Kidney (tissue), 14 donors: ENCODE measurements around the gene MICU2. TPM values are rescaled to one million over a fixed set of nuclear protein-coding genes. Genes with fewer than 3 reads are reported as not detected.

Experiments
- DNase-seq, 5 donors: peaks; one replicate each; pipeline ENCODE4 v3.0.0-alpha.2; 2013 to 2020
- FAIRE-seq: peaks from 2 replicates; lab custom pipeline; 2012; peaks lifted over from hg19 to GRCh38; lab: Jason Lieb, UNC
- H3K27ac ChIP-seq, 2 donors: one replicate each; pipeline ENCODE4 v1.7.0; 2013; ENCODE audit warnings: low read depth in 2 of 2, low read length in 2 of 2, inconsistent platforms in 1 of 2
- H3K27me3 ChIP-seq: one replicate; pipeline ENCODE4 v1.7.1; 2013; ENCODE audit warnings: low read length, inconsistent platforms; ENCODE audit not compliant: control insufficient read depth, insufficient read depth
- H3K36me3 ChIP-seq, 3 donors: one replicate each; pipeline versions ENCODE4 v1.7.0 to v1.7.1; 2013; ENCODE audit warnings: low read length in 3 of 3, control low read depth in 1 of 3, inconsistent platforms in 1 of 3; ENCODE audit not compliant: insufficient read depth in 3 of 3, control insufficient read depth in 2 of 3
- H3K4me1 ChIP-seq, 3 donors: one replicate each; pipeline versions ENCODE4 v1.7.0 to v1.7.1; 2013; ENCODE audit warnings: low read length in 3 of 3, inconsistent platforms in 1 of 3, low read depth in 1 of 3; ENCODE audit not compliant: control insufficient read depth in 2 of 3, insufficient read depth in 2 of 3
- H3K4me3 ChIP-seq, 3 donors: one replicate each; pipeline versions ENCODE4 v1.7.0 to v1.8.1; 2013; ENCODE audit warnings: low read length in 3 of 3, control low read depth in 1 of 3, inconsistent platforms in 1 of 3
- H3K9ac ChIP-seq, 3 donors: one replicate each; pipeline versions ENCODE4 v1.7.0 to v1.7.1; 2013; ENCODE audit warnings: low read length in 3 of 3, control low read depth in 1 of 3, inconsistent platforms in 1 of 3
- H3K9me3 ChIP-seq, 3 donors: one replicate each; pipeline versions ENCODE4 v1.7.0 to v1.7.1; 2013; ENCODE audit warnings: low read length in 3 of 3, control low read depth in 1 of 3, inconsistent platforms in 1 of 3; ENCODE audit not compliant: control insufficient read depth in 2 of 3, insufficient read depth in 1 of 3
- intact Hi-C: fragments of 100-400 bp; cut with DNase I; formaldehyde crosslinking; loops from one replicate; pipeline ENCODE4 v1.11.1; 2022
- polyA plus RNA-seq: library from polyadenylated mRNA; stranded (reverse); fragments of 350-450 nt; fragmentation: Illumina TruSeq; extraction: RNeasy Lipid Tissue Mini Kit (QIAGEN cat#74804); gene quantifications from one replicate; pipeline ENCODE4 v1.2.3, GENCODE V29; 2014; ENCODE audit warnings: low read depth, low replicate concordance; ENCODE audit not compliant: insufficient read depth
- total RNA-seq: library from RNA; stranded (reverse); fragmentation: NEBNext Ultra II Directional; extraction: Animal tissue kit (Norgen Biotek cat#: 25700); gene quantifications from one replicate; pipeline ENCODE4 v1.2.1, GENCODE V29; 2021
- TF ChIP-seq, protein P1 (sequence below): IDR thresholded peaks from 3 replicates; pipeline ENCODE4 v1.5.1; 2012; ENCODE audit warnings: mild to moderate bottlenecking, moderate library complexity, borderline replicate concordance; ENCODE audit not compliant: insufficient read depth; ENCODE audit errors: extremely low read depth
- donor health status: control.
- donor health status: control.
- donor health status: control.
- donor health status: control.
- donor health status: control.
- donor health status: DM: yes; HTN: yes; CAD: no.
- donor health status: Normal renal cell carcinoma (clear cell type).

MICU2 gene
- total and polyA plus RNA-seq, 2 donors from 2014 or later = 49.0 to 86.5 TPM

DNA sequence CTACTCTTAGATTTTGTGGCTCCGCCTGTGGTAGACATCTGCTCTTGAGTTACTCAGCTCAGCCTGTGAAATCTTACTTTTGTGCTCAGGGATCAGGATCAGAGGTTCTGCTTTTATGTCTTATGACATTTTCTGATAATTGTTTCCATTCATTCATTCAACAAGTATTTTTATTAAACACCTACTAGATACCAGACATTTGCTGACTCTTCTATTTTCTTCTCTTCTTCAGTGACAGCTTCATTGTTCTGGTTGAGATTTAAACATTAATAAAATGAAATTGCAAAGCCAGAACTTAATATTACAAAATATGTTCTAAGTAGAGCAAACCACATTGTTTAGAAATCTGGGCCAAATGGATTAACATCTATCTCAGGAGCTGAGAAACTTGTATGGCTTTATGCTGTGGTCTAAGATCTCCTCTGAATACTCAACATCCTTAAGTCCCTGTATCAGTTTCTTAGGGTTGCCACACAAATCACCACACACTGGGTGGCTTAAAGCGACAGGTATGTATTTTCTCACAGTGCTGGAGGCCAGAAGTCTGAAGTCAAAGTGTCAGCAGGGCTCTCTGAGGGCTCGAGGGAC, 15.8 kb upstream of the MICU2 start:
- no peaks in the 10 kb centered on the region for H3K36me3 ChIP-seq
- DNase-seq = no peak
- no peaks in the 10 kb centered on the region for H3K9me3 ChIP-seq
- no peak overlapping the region for H3K9ac ChIP-seq
- peaks cover 5 to 7% (median 7%) of the 10 kb centered on the region in 3 donors for H3K4me1 ChIP-seq
- TF ChIP-seq, protein P1, sequence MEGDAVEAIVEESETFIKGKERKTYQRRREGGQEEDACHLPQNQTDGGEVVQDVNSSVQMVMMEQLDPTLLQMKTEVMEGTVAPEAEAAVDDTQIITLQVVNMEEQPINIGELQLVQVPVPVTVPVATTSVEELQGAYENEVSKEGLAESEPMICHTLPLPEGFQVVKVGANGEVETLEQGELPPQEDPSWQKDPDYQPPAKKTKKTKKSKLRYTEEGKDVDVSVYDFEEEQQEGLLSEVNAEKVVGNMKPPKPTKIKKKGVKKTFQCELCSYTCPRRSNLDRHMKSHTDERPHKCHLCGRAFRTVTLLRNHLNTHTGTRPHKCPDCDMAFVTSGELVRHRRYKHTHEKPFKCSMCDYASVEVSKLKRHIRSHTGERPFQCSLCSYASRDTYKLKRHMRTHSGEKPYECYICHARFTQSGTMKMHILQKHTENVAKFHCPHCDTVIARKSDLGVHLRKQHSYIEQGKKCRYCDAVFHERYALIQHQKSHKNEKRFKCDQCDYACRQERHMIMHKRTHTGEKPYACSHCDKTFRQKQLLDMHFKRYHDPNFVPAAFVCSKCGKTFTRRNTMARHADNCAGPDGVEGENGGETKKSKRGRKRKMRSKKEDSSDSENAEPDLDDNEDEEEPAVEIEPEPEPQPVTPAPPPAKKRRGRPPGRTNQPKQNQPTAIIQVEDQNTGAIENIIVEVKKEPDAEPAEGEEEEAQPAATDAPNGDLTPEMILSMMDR = no peak
- intact Hi-C loops = no loop called here
- no peaks in the 10 kb centered on the region for H3K27me3 ChIP-seq
- H3K4me3 ChIP-seq = no peak overlapping the region
- no peak overlapping the region for H3K27ac ChIP-seq
- no peak for FAIRE-seq

DNA sequence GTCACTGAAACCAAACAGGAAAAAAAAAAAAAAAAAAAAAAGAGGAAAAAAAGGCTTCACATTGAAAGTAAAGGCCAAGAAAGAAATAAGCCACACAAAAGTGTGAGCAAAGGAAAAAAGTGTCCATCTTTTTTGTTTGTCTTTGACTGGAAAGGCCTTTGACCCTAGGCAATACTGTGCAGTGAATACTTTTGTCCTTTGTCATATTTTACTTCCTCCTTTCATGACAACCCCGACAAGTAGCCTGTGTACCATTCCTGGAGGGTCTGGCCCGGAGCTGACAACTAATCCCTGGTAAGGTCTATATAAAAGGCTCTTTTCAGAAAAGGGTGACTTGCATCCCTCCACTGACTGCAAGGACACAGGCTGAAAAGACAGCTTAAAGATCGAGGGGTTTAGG, 12.9 kb upstream of the MICU2 start:
- Histone ChIP-seq H3K27ac (peak overlapping the region; percentile 18 to 50), H3K4me3 (peak overlapping the region in 2 of 3 donors; percentile 30 to 53), H3K36me3 (no peaks in the 10 kb centered on the region), H3K27me3 (no peaks in the 10 kb centered on the region), H3K4me1 (peaks cover 5 to 7% (median 7%) of the 10 kb centered on the region in 3 donors), H3K9me3 (no peaks in the 10 kb centered on the region), H3K9ac (peak overlapping the region in 1 of 3 donors; percentile 38)
- intact Hi-C loops = no loop called here
- TF ChIP-seq, protein P1 = no peak
- FAIRE-seq = no peak
- DNase-seq = peak in 1 of 5 donors; percentile 27

DNA sequence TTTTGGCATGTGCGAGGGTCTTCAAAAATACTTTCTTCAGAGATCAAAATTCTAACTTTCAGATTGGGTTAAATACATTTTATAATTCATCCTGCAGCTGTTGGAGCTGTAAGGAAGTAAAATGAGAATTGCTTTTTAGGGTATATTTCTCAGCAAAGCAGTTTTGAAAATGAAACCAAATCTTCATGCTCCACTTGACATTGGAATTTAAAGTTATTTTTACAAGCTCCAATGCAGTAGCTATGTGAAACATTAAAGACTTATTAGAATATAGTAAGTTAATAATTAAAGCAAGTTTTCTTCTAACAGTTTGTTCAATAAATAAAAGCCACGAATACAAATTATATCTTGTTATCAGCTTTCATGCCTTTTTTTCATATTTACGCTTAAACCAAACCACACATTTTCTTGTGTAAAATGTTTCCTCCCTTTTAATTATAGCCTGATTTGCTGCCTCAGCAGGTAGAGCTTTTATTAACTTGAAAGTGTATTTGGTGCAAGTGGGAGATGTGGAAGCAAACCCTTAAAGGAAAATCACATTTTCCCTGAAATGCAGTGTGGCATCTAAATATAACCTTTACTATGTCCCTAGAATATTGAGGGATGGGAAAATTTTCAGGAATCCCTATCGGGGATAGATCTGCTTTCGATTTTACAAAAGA, 12.4 kb upstream of the MICU2 start:
- no peaks in the 10 kb centered on the region for H3K9me3 ChIP-seq
- H3K9ac ChIP-seq = peak overlapping the region in 1 of 3 donors; percentile 27
- TF ChIP-seq, protein P1 = no peak
- intact Hi-C loops = no loop called here
- peak in 1 of 5 donors; percentile 62 for DNase-seq
- peak overlapping the region in 1 of 2 donors; percentile 1 for H3K27ac ChIP-seq
- peak overlapping the region in 2 of 3 donors; percentile 30 to 53 for H3K4me3 ChIP-seq
- H3K27me3 ChIP-seq = no peaks in the 10 kb centered on the region
- FAIRE-seq = peak; percentile 70
- no peaks in the 10 kb centered on the region for H3K36me3 ChIP-seq
- H3K4me1 ChIP-seq = peaks cover 5 to 7% (median 7%) of the 10 kb centered on the region in 3 donors
